Keratinocyte (primary cell): ENCODE data around the gene ADCK1. TPM values are rescaled to one million over a fixed set of nuclear protein-coding genes. Genes with fewer than 3 reads are reported as not detected.

Source experiments
- DNase-seq: peaks from one replicate; pipeline ENCODE4 v3.0.0-alpha.2; 2011; ENCODE audit warnings: low read depth, missing footprints, low spot score
- FAIRE-seq: peaks from 2 replicates; lab custom pipeline; 2011; peaks lifted over from hg19 to GRCh38; lab: Jason Lieb, UNC
- H2AFZ ChIP-seq: 2 replicates; pipeline ENCODE4 v1.6.0; 2012; ENCODE audit warnings: low read length, control low read depth, inconsistent platforms; ENCODE audit not compliant: control insufficient read depth
- H3K27ac ChIP-seq: 2 replicates; pipeline ENCODE4 v1.5.1; 2011; ENCODE audit warnings: low read length; ENCODE audit not compliant: control insufficient read depth, insufficient read depth
- H3K27me3 ChIP-seq: 3 replicates; pipeline ENCODE4 v1.6.0; 2011; ENCODE audit warnings: low read length; ENCODE audit not compliant: control insufficient read depth, insufficient read depth; ENCODE audit errors: extremely low read depth
- H3K36me3 ChIP-seq, 2 experiments: 2 replicates in 1 of 2; 3 replicates in 1 of 2; pipeline ENCODE4 v1.5.1; 2011; ENCODE audit warnings: low read length in 2 of 2, mild to moderate bottlenecking in 1 of 2; ENCODE audit not compliant: control insufficient read depth in 2 of 2, insufficient read depth in 2 of 2; ENCODE audit errors: extremely low read depth in 1 of 2
- H3K4me1 ChIP-seq: 3 replicates; pipeline ENCODE4 v1.5.1; 2011; ENCODE audit warnings: low read length; ENCODE audit not compliant: control insufficient read depth, insufficient read depth; ENCODE audit errors: extremely low read depth
- H3K4me2 ChIP-seq: 3 replicates; pipeline ENCODE4 v1.6.0; 2011; ENCODE audit warnings: low read depth, low read length; ENCODE audit not compliant: control insufficient read depth, insufficient read depth; ENCODE audit errors: extremely low read depth
- H3K4me3 ChIP-seq, 3 experiments: fragments of 200-600 bp in 1 of 3; sonication (generic) in 1 of 3; 2 replicates in 2 of 3; 3 replicates in 1 of 3; pipeline ENCODE4 v1.5.1; 2011 to 2016; ENCODE audit warnings: low read length in 3 of 3, mild to moderate bottlenecking in 3 of 3, control low read depth in 2 of 3, inconsistent platforms in 1 of 3, low read depth in 1 of 3, mixed read lengths in 1 of 3, mixed run types in 1 of 3, moderate library complexity in 1 of 3; ENCODE audit not compliant: control insufficient read depth in 2 of 3, insufficient read depth in 2 of 3; ENCODE audit errors: extremely low read depth in 1 of 3
- H3K79me2 ChIP-seq: 2 replicates; pipeline ENCODE4 v1.6.0; 2012; ENCODE audit warnings: low read length; ENCODE audit not compliant: control insufficient read depth, insufficient read depth
- H3K9ac ChIP-seq: 3 replicates; pipeline ENCODE4 v1.6.0; 2011; ENCODE audit warnings: low read length; ENCODE audit not compliant: control insufficient read depth, insufficient read depth; ENCODE audit errors: extremely low read depth
- H3K9me1 ChIP-seq: 3 replicates; pipeline ENCODE4 v1.6.0; 2011; ENCODE audit warnings: low read length; ENCODE audit not compliant: control insufficient read depth, insufficient read depth; ENCODE audit errors: extremely low read depth
- H3K9me3 ChIP-seq: 2 replicates; pipeline ENCODE4 v1.5.1; 2012; ENCODE audit warnings: low read depth, low read length; ENCODE audit not compliant: control insufficient read depth
- H4K20me1 ChIP-seq: 3 replicates; pipeline ENCODE4 v1.6.0; 2011; ENCODE audit warnings: low read length; ENCODE audit not compliant: control insufficient read depth, insufficient read depth; ENCODE audit errors: extremely low read depth
- CTCF ChIP-seq, 3 experiments: IDR thresholded peaks in 1 of 3; conservative IDR thresholded peaks in 1 of 3; optimal IDR thresholded peaks in 1 of 3; 2 replicates in 2 of 3; 3 replicates in 1 of 3; pipeline versions ENCODE3 to v1.5.1; 2011; ENCODE audit warnings: low read length in 3 of 3, mild to moderate bottlenecking in 3 of 3, moderate library complexity in 2 of 3, control low read depth in 1 of 3, inconsistent platforms in 1 of 3; ENCODE audit not compliant: insufficient read depth in 2 of 3; ENCODE audit errors: extremely low read depth in 1 of 3
- EZH2 ChIP-seq: IDR thresholded peaks from one replicate; pipeline ENCODE4 v1.6.1; 2012; ENCODE audit warnings: inconsistent platforms, mild to moderate bottlenecking, low read length, moderate library complexity
- dilution Hi-C: fragments of 300-500 bp; cut with MboI; formaldehyde crosslinking; loops from one replicate; pipeline ENCODE4 v1.7.0; 2020; ENCODE audit warnings: low sequenced_read_pairs; ENCODE audit not compliant: extremely low pct_ligation_motif_present
- polyA plus RNA-seq, 5 experiments: library from polyadenylated mRNA; depleted of rRNA in 3 of 5; stranded (reverse) in 3 of 5; stranded (forward) in 1 of 5; unstranded in 1 of 5; fragments of >200 nt; gene quantifications; 1 replicate in 1 of 5; 2 replicates in 3 of 5; 3 replicates in 1 of 5; pipeline versions ENCODE4 v1.2.1 to v1.2.3, GENCODE V29; 2011 to 2012; ENCODE audit warnings: missing spikeins in 2 of 5, low read depth in 1 of 5, low replicate concordance in 1 of 5

The ADCK1 gene
- polyA plus RNA-seq, 1 donor (not counting 4 experiments of a cell fraction or from before 2014, with no cell fraction given): 4.9 TPM

GRCh38 chr14:77961847-77962580, 162.1 kb downstream of the ADCK1 start:
- DNase-seq (no peak), FAIRE-seq (no peak)
- Histone ChIP-seq H3K27me3 (peaks cover 7% of the 10 kb centered on the region), H2AFZ (no peak overlapping the region), H3K36me3 (no peaks in the 10 kb centered on the region), H4K20me1 (no peaks in the 10 kb centered on the region), H3K9me1 (no peaks in the 10 kb centered on the region), H3K9me3 (no peaks in the 10 kb centered on the region), H3K9ac (no peak overlapping the region), H3K79me2 (no peaks in the 10 kb centered on the region), H3K4me3 (no peak overlapping the region), H3K4me1 (no peaks in the 10 kb centered on the region), H3K4me2 (no peak overlapping the region), H3K27ac (no peak overlapping the region)
- dilution Hi-C loops: no loop called here
- TF ChIP-seq CTCF (optimal IDR thresholded peaks at IDR 0.05 in 1 of 3, IDR thresholded peaks at IDR 0.05 in 1 of 3, conservative IDR thresholded peaks at IDR 0.05 in 1 of 3; ENCODE audit: extremely low read depth in 1 of 3, insufficient read depth in 2 of 3, low read length in 3 of 3) (no peak), EZH2 (no peak)

- Histone ChIP-seq H3K9me1 (no peaks in the 10 kb centered on the region), H3K36me3 (no peaks in the 10 kb centered on the region), H3K79me2 (no peaks in the 10 kb centered on the region), H2AFZ (no peak overlapping the region), H3K4me1 (no peaks in the 10 kb centered on the region), H4K20me1 (no peaks in the 10 kb centered on the region), H3K9ac (no peak overlapping the region), H3K9me3 (no peaks in the 10 kb centered on the region), H3K27me3 (peaks cover 8% of the 10 kb centered on the region), H3K4me3 (no peak overlapping the region), H3K4me2 (no peak overlapping the region), H3K27ac (no peak overlapping the region)
- DNase-seq (no peak), FAIRE-seq (no peak)
- TF ChIP-seq CTCF (optimal IDR thresholded peaks at IDR 0.05 in 1 of 3, IDR thresholded peaks at IDR 0.05 in 1 of 3, conservative IDR thresholded peaks at IDR 0.05 in 1 of 3; ENCODE audit: extremely low read depth in 1 of 3, insufficient read depth in 2 of 3, low read length in 3 of 3) (no peak), EZH2 (no peak)
- dilution Hi-C loops: no loop called here
Measured at GRCh38 chr14:77962731-77963520, 163.0 kb downstream of the ADCK1 start.
